ENCODE results near the gene CYRIA.

DNA sequence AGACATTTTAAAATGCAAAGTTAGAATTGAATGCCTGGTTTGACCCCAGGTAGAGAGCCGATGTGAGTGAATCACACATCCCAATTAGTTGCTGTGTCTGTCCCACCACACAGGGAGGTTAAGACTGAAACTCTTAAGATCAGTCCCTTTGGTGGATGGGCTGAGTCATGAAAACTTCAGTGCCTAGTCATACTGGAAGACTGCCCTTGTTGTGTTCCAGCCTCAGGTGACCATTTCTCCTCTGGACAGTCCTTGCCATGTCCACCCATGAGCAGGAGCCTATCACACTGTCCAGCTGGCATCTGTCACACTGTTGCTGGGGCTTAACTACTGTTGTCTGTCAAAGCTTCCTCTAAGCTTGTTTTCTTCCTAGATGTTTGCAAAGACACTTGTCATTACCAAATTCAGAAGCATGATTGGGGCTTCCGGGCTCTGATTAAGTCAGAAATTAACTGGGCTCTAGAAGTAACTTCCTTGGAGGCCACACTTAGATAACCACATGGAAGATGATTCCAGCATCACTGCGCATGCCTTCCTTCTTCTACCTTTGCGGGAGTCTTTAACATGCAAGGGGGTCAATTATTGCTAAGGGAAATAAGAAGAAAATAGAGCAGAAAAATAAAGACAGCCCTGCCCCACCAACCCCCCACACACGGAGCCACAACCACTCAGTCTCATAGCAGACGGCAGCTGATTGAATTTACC is 21.3 kb downstream of the CYRIA start:
- no peak for TF ChIP-seq MEF2A (IDR thresholded peaks at IDR 0.05; ENCODE audit: borderline replicate concordance, low read depth)
- TF ChIP-seq EZH2phosphoT487 (IDR thresholded peaks at IDR 0.05; ENCODE audit: borderline replicate concordance, low read depth) = no peak
- no peak for TF ChIP-seq JUND (IDR thresholded peaks at IDR 0.05)
- TF ChIP-seq CTCF (IDR thresholded peaks at IDR 0.05) = no peak
- TF ChIP-seq EP300 (IDR thresholded peaks at IDR 0.05; ENCODE audit: borderline replicate concordance in 1 of 2, low read depth in 1 of 2, low read length in 1 of 2) = no peak
- no peak for TF ChIP-seq GABPA (IDR thresholded peaks at IDR 0.05; ENCODE audit: low read depth)
- no peak for TF ChIP-seq USF1 (IDR thresholded peaks at IDR 0.05; ENCODE audit: borderline replicate concordance, low read depth)
- no peak for TF ChIP-seq CHD2 (IDR thresholded peaks at IDR 0.05; ENCODE audit: low read length, partially characterized antibody)
- TF ChIP-seq, protein P1, sequence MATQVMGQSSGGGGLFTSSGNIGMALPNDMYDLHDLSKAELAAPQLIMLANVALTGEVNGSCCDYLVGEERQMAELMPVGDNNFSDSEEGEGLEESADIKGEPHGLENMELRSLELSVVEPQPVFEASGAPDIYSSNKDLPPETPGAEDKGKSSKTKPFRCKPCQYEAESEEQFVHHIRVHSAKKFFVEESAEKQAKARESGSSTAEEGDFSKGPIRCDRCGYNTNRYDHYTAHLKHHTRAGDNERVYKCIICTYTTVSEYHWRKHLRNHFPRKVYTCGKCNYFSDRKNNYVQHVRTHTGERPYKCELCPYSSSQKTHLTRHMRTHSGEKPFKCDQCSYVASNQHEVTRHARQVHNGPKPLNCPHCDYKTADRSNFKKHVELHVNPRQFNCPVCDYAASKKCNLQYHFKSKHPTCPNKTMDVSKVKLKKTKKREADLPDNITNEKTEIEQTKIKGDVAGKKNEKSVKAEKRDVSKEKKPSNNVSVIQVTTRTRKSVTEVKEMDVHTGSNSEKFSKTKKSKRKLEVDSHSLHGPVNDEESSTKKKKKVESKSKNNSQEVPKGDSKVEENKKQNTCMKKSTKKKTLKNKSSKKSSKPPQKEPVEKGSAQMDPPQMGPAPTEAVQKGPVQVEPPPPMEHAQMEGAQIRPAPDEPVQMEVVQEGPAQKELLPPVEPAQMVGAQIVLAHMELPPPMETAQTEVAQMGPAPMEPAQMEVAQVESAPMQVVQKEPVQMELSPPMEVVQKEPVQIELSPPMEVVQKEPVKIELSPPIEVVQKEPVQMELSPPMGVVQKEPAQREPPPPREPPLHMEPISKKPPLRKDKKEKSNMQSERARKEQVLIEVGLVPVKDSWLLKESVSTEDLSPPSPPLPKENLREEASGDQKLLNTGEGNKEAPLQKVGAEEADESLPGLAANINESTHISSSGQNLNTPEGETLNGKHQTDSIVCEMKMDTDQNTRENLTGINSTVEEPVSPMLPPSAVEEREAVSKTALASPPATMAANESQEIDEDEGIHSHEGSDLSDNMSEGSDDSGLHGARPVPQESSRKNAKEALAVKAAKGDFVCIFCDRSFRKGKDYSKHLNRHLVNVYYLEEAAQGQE (IDR thresholded peaks at IDR 0.05; ENCODE audit: low read depth, low read length) = no peak
- TF ChIP-seq, protein P2, sequence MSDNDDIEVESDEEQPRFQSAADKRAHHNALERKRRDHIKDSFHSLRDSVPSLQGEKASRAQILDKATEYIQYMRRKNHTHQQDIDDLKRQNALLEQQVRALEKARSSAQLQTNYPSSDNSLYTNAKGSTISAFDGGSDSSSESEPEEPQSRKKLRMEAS (IDR thresholded peaks at IDR 0.05; ENCODE audit: low read depth) = no peak
- no peak for TF ChIP-seq USF2 (IDR thresholded peaks at IDR 0.05; ENCODE audit: borderline replicate concordance, low read depth, low read length)
- TF ChIP-seq NRF1 (IDR thresholded peaks at IDR 0.05; ENCODE audit: low read depth, low read length) = no peak
- no peak for TF ChIP-seq GATA2 (CRISPR knock-in tag; IDR thresholded peaks at IDR 0.05)
